HG02610 (cell line): Measurements from ENCODE around the gene CD38.
"Not testable (repeated sequence)": the region's sequence is repeated elsewhere in the genome, so short reads cannot be mapped to it uniquely, and the experiment has no call there.

Source experiments
- ATAC-seq: cut with Tn5 transposase; IDR thresholded peaks from one replicate; pipeline ENCODE4 v1.9.1; 2021; ENCODE audit warnings: mild to moderate bottlenecking, moderate library complexity; ENCODE audit not compliant: unreplicated experiment

CD38 gene

GRCh38 chr4:15778289-15779241 is at the start of gene CD38:
Gene CD38, plus strand, starts transcription at chr4:15778328. Its CDS starts 87 bp downstream, at chr4:15778415.
- peak; percentile 66 for ATAC-seq

- ATAC-seq, result no peak
Observed at GRCh38 chr4:15729910-15730533, 48.1 kb upstream of the CD38 start.

GRCh38 chr4:15733061-15733460 is 45.1 kb upstream of the CD38 start:
- not testable (repeated sequence) for ATAC-seq

- no peak for ATAC-seq
Observed at GRCh38 chr4:15735536-15735935, 42.6 kb upstream of the CD38 start.

GRCh38 chr4:15736514-15737050 is 41.5 kb upstream of the CD38 start:
- ATAC-seq, result no peak

GRCh38 chr4:15737255-15737654 is 40.9 kb upstream of the CD38 start:
- no peak for ATAC-seq

GRCh38 chr4:15738877-15739276 is 39.3 kb upstream of the CD38 start:
- ATAC-seq, result no peak

- no peak for ATAC-seq
Observed at GRCh38 chr4:15740764-15741404, 37.2 kb upstream of the CD38 start.

GRCh38 chr4:15742083-15742582 is 36.0 kb upstream of the CD38 start:
- no peak for ATAC-seq

GRCh38 chr4:15742637-15743036 is 35.5 kb upstream of the CD38 start:
- no peak for ATAC-seq

- no peak for ATAC-seq
Observed at GRCh38 chr4:15744016-15744545, 34.0 kb upstream of the CD38 start.

GRCh38 chr4:15746110-15746509 is 32.0 kb upstream of the CD38 start:
- no peak for ATAC-seq

- ATAC-seq, result no peak
Observed at GRCh38 chr4:15749001-15749400, 29.1 kb upstream of the CD38 start.

GRCh38 chr4:15751153-15751552 is 27.0 kb upstream of the CD38 start:
- no peak for ATAC-seq

- no peak for ATAC-seq
Observed at GRCh38 chr4:15753081-15753480, 25.0 kb upstream of the CD38 start.

- no peak for ATAC-seq
Observed at GRCh38 chr4:15753786-15754185, 24.3 kb upstream of the CD38 start.

- no peak for ATAC-seq
Observed at GRCh38 chr4:15754323-15754722, 23.8 kb upstream of the CD38 start.

GRCh38 chr4:15755321-15756155 is 22.6 kb upstream of the CD38 start:
- ATAC-seq, result peak; percentile 64

GRCh38 chr4:15756361-15756861 is 21.7 kb upstream of the CD38 start:
- peak; percentile 67 for ATAC-seq

- no peak for ATAC-seq
Observed at GRCh38 chr4:15757054-15757453, 21.1 kb upstream of the CD38 start.
